ENCODE measurements around the gene MYO7A.

- no peak for TF ChIP-seq CTCF (conservative IDR thresholded peaks at IDR 0.05; ENCODE audit: low read length)
- no peak for TF ChIP-seq EZH2phosphoT487 (IDR thresholded peaks at IDR 0.05; ENCODE audit: borderline replicate concordance)
These were observed 32.2 kb upstream of the MYO7A start for GRCh38 chr11:77095551-77096490.

Measured in Loucy (cell line).